Left lung (tissue), 10 donors: Measurements from ENCODE around the gene RFT1. TPM values are rescaled to one million over a fixed set of nuclear protein-coding genes. Genes with fewer than 3 reads are reported as not detected.

ENCODE experiments used
- ATAC-seq: fragments of 200-7000 bp; cut with Tn5 transposase; one replicate; pipeline ENCODE4 v1.9.1; 2020; ENCODE audit warnings: moderate library complexity
- DNase-seq, 4 donors: peaks; one replicate each; pipeline ENCODE4 v3.0.0-alpha.2; 2013 to 2020
- H3K27ac ChIP-seq, 2 donors: fragments of 200-600 bp; sonication (generic) in 1 of 2; one replicate each; pipeline versions ENCODE4 v1.5.0 to v1.8.0; 2020 to 2021
- H3K27me3 ChIP-seq, 2 donors: fragments of 200-600 bp; sonication (generic) in 1 of 2; one replicate each; pipeline versions ENCODE4 v1.5.0 to v1.8.0; 2020 to 2021
- H3K36me3 ChIP-seq, 2 donors: fragments of 200-600 bp; sonication (generic) in 1 of 2; one replicate each; pipeline versions ENCODE4 v1.5.0 to v1.8.0; 2020 to 2021
- H3K4me1 ChIP-seq, 2 donors: fragments of 200-600 bp; one replicate each; pipeline ENCODE4 v1.8.0; 2021
- H3K4me3 ChIP-seq, 2 donors: fragments of 200-600 bp; sonication (generic) in 1 of 2; one replicate each; pipeline versions ENCODE4 v1.5.0 to v1.8.0; 2020 to 2021; ENCODE audit warnings: mild to moderate bottlenecking in 1 of 2
- H3K9me3 ChIP-seq, 2 donors: fragments of 200-600 bp; sonication (generic) in 1 of 2; one replicate each; pipeline versions ENCODE4 v1.5.0 to v1.8.0; 2020 to 2021
- CTCF ChIP-seq, 2 donors: fragments of 200-600 bp; sonication (generic) in 1 of 2; IDR thresholded peaks; one replicate each; pipeline versions ENCODE4 v1.5.0 to v1.8.0; 2021; ENCODE audit warnings: antibody characterized with exemption in 2 of 2
- intact Hi-C, 2 donors: fragments of 100-400 bp; cut with DNase I; formaldehyde crosslinking; loops; one replicate each; pipeline versions ENCODE4 v1.11.2 to v1.14.2; 2022
- polyA plus RNA-seq, 6 donors: library from polyadenylated mRNA; unstranded; fragments of 120-200 nt; gene quantifications; one replicate each; pipeline ENCODE4 v1.2.1, GENCODE V29; 2013; ENCODE audit not compliant: insufficient read length in 6 of 6
- total RNA-seq, 2 donors: library from RNA; stranded (reverse); fragmentation: NEBNext Ultra II Directional; extraction: Animal tissue kit (Norgen Biotek cat#: 25700); gene quantifications; one replicate each; pipeline ENCODE4 v1.2.1, GENCODE V29; 2021
- donor health status: DM: no; HTN: yes; CAD: no.
- donor health status: DM: no; HTN: no; CAD: no.

Gene RFT1
- total and polyA plus RNA-seq, 8 donors: 23.2 to 28.0 (median 24.4) TPM

GRCh38 chr3:53171064-53171418 lies 40.8 kb upstream of the RFT1 start:
- no peak for ATAC-seq
- peaks cover 0 to 42% of the 10 kb centered on the region in 2 donors for H3K36me3 ChIP-seq
- peaks cover 18 to 92% of the 10 kb centered on the region in 2 donors for H3K4me1 ChIP-seq
- peak overlapping the region in 1 of 2 donors; percentile 45 for H3K4me3 ChIP-seq
- peak in 1 of 4 donors; percentile 42 for DNase-seq
- H3K9me3 ChIP-seq: no peaks in the 10 kb centered on the region
- no peak for TF ChIP-seq CTCF (IDR thresholded peaks at IDR 0.05)
- intact Hi-C loops: no loop called here
- H3K27ac ChIP-seq: peak overlapping the region in 1 of 2 donors; percentile 95
- H3K27me3 ChIP-seq: no peaks in the 10 kb centered on the region

GRCh38 chr3:53170325-53171063 lies 40.3 kb upstream of the RFT1 start:
- DNase-seq: peak in 2 of 4 donors; percentile 77 to 87
- H3K4me3 ChIP-seq: peak overlapping the region in 1 of 2 donors; percentile 45
- peaks cover 18 to 92% of the 10 kb centered on the region in 2 donors for H3K4me1 ChIP-seq
- intact Hi-C loops: no loop called here
- H3K27ac ChIP-seq: peak overlapping the region in 1 of 2 donors; percentile 95
- TF ChIP-seq CTCF (IDR thresholded peaks at IDR 0.05): no peak
- H3K9me3 ChIP-seq: no peaks in the 10 kb centered on the region
- ATAC-seq: peak; percentile 26
- H3K36me3 ChIP-seq: peaks cover 0 to 37% of the 10 kb centered on the region in 2 donors
- no peaks in the 10 kb centered on the region for H3K27me3 ChIP-seq

GRCh38 chr3:53169832-53170324 lies 39.6 kb upstream of the RFT1 start:
- no peak for ATAC-seq
- TF ChIP-seq CTCF (IDR thresholded peaks at IDR 0.05): no peak
- intact Hi-C loops: no loop called here
- Histone ChIP-seq H3K4me3 (peak overlapping the region in 1 of 2 donors; percentile 45), H3K4me1 (peaks cover 18 to 95% of the 10 kb centered on the region in 2 donors), H3K36me3 (peaks cover 0 to 39% of the 10 kb centered on the region in 2 donors), H3K9me3 (no peaks in the 10 kb centered on the region), H3K27me3 (no peaks in the 10 kb centered on the region), H3K27ac (peak overlapping the region; percentile 53 to 95)
- peak in 1 of 4 donors; percentile 69 for DNase-seq

GRCh38 chr3:53169045-53169831 lies 39.0 kb upstream of the RFT1 start:
- ATAC-seq (peak; percentile 9), DNase-seq (peak in 1 of 4 donors; percentile 80)
- H3K27me3 ChIP-seq: no peaks in the 10 kb centered on the region
- H3K27ac ChIP-seq: peak overlapping the region; percentile 53 to 95
- no peaks in the 10 kb centered on the region for H3K9me3 ChIP-seq
- no peak for TF ChIP-seq CTCF (IDR thresholded peaks at IDR 0.05)
- intact Hi-C loops: no loop called here
- H3K4me3 ChIP-seq: peak overlapping the region in 1 of 2 donors; percentile 45
- H3K36me3 ChIP-seq: peaks cover 0 to 32% of the 10 kb centered on the region in 2 donors
- H3K4me1 ChIP-seq: peaks cover 18 to 95% of the 10 kb centered on the region in 2 donors
